MCF 10A (cell line): Measurements from ENCODE around the gene ARHGEF7. TPM values are rescaled to one million over a fixed set of nuclear protein-coding genes. Genes with fewer than 3 reads are reported as not detected.

Experiments
- BruUV-seq: library from RNA; stranded (reverse); fragments of 400-500 nt; replicated peaks from 2 replicates; lab custom pipeline; 2021; lab: Mats Ljungman, UMichigan
- CTCF ChIA-PET: fragments of 300-600 bp; sonication (Branson Sonifier 250); formaldehyde crosslinking; extraction: SDS; loops from one replicate; lab custom pipeline; 2021; ENCODE audit warnings: antibody characterized with exemption, inconsistent platforms; lab: Yijun Ruan, JAX
- POLR2A ChIA-PET: fragments of 300-600, 350-650 bp; sonication (Branson Sonifier 250); formaldehyde crosslinking; extraction: SDS; loops from one replicate; lab custom pipeline; 2020; ENCODE audit warnings: antibody characterized with exemption, inconsistent platforms; lab: Yijun Ruan, JAX
- DNase-seq: peaks from one replicate; pipeline ENCODE4 v3.0.0-alpha.2; 2018; ENCODE audit not compliant: unreplicated experiment
- H3K27ac Mint-ChIP-seq: one replicate; pipeline ENCODE4 v1.8.0; 2022; ENCODE audit warnings: mild to moderate bottlenecking, low read depth, mixed read lengths; ENCODE audit not compliant: unreplicated experiment
- H3K27me3 Mint-ChIP-seq: one replicate; pipeline ENCODE4 v1.8.0; 2022; ENCODE audit warnings: mixed read lengths; ENCODE audit not compliant: insufficient read depth, unreplicated experiment
- H3K36me3 Mint-ChIP-seq: one replicate; pipeline ENCODE4 v1.8.0; 2022; ENCODE audit warnings: mild to moderate bottlenecking, moderate library complexity, mixed read lengths; ENCODE audit not compliant: insufficient read depth, unreplicated experiment
- H3K4me1 Mint-ChIP-seq: one replicate; pipeline ENCODE4 v1.8.0; 2022; ENCODE audit warnings: mixed read lengths; ENCODE audit not compliant: insufficient read depth, unreplicated experiment
- H3K4me3 Mint-ChIP-seq: one replicate; pipeline ENCODE4 v1.8.0; 2022; ENCODE audit warnings: mild to moderate bottlenecking, moderate library complexity, mixed read lengths; ENCODE audit not compliant: unreplicated experiment
- H3K9me3 Mint-ChIP-seq: one replicate; pipeline ENCODE4 v1.8.0; 2022; ENCODE audit warnings: mixed read lengths; ENCODE audit not compliant: unreplicated experiment
- intact Hi-C: fragments of 100-400 bp; cut with micrococcal nuclease; formaldehyde crosslinking; loops from 2 replicates; pipeline ENCODE4 v1.14.1; 2022
- total RNA-seq: library from RNA; stranded (reverse); gene quantifications from 2 replicates; pipeline ENCODE4 v1.2.3, GENCODE V29; 2022
- TF ChIP-seq, protein P1 (sequence below): fragments of 200-600 bp; IDR thresholded peaks from one replicate; pipeline ENCODE4 v1.8.0; 2022; ENCODE audit warnings: antibody characterized with exemption, mild to moderate bottlenecking; ENCODE audit not compliant: unreplicated experiment

ARHGEF7 gene
- total RNA-seq, 1 experiment from 2014 or later: 43.5 TPM

DNA sequence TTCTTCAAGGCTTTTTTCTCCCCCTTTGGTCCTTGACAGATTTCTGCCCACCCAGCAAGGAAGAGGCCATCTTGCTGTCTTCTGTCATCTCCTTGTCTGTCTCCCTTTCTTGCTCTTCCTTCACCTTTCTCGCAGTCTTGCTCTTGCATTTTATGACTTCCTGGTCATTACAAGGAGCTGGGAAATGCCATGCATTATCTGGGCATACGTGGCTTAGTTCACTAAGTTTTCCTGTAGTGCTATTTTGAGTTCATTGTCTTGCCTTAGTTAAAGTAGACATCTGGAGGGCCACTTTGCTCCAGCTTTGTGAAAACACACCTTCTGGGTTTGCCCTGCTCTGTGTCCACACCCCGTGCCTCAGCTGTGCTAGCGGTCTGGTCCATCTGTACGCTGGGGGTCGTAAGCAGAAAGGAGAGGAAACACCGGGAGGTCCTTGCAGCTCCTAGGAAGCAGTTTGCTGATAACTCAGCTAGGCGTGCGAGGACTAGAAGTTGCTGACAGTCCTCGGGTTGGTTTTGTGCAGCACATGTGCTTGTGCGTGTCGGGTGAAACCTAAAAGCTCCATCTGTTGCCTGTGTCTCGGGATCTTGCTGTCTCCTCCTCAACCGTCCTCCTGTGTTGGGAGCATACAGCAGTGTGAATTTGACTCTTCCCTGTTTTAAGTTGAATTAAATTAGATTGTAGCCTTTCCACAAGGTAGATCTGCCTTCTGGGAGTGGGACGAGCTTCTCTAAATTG lies 59.4 kb downstream of the ARHGEF7 start:
- TF ChIP-seq, protein P1, sequence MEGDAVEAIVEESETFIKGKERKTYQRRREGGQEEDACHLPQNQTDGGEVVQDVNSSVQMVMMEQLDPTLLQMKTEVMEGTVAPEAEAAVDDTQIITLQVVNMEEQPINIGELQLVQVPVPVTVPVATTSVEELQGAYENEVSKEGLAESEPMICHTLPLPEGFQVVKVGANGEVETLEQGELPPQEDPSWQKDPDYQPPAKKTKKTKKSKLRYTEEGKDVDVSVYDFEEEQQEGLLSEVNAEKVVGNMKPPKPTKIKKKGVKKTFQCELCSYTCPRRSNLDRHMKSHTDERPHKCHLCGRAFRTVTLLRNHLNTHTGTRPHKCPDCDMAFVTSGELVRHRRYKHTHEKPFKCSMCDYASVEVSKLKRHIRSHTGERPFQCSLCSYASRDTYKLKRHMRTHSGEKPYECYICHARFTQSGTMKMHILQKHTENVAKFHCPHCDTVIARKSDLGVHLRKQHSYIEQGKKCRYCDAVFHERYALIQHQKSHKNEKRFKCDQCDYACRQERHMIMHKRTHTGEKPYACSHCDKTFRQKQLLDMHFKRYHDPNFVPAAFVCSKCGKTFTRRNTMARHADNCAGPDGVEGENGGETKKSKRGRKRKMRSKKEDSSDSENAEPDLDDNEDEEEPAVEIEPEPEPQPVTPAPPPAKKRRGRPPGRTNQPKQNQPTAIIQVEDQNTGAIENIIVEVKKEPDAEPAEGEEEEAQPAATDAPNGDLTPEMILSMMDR: no peak
- POLR2A ChIA-PET: no interaction called here

DNA sequence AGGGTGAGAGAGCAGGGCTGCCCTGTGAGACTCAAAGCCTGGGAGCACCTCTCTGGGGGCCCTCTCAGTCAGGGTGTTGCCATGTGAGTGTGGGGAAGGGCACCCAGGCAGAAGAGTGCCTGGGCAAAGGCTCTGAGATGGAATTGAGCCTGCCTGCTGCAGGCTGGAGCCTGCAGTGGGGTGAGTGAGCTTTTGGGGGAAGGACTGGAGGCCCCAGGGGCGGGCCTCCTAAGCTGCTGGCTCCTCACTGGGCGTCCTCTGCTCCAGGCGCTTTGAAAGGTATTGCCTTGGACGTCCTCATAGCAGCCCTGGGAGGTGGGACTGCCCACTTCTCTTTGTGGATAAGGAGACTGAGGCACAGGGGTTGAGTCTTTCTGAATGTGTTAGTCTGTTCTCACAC lies 60.3 kb downstream of the ARHGEF7 start:
- peaks cover 7% of the 10 kb centered on the region for H3K36me3 Mint-ChIP-seq
- DNase-seq: no peak
- TF ChIP-seq, protein P1: no peak
- CTCF ChIA-PET: interaction anchor here (0.6 kb wide), 2 partner anchors 12 to 261 kb away, joined by 3 to 5 read pairs; partner anchors contain the start of gene ANKRD10
- POLR2A ChIA-PET: no interaction called here
- H3K27me3 Mint-ChIP-seq: no peaks in the 10 kb centered on the region
- no peaks in the 10 kb centered on the region for H3K9me3 Mint-ChIP-seq
- intact Hi-C loops: no loop called here
- no TSS peak for BruUV-seq
- H3K4me1 Mint-ChIP-seq: peaks cover 16% of the 10 kb centered on the region
- H3K4me3 Mint-ChIP-seq: no peak overlapping the region
- no peak overlapping the region for H3K27ac Mint-ChIP-seq

More for the DNA sequence above, 59.4 kb downstream of the ARHGEF7 start:
- no peaks in the 10 kb centered on the region for H3K27me3 Mint-ChIP-seq
- BruUV-seq: no TSS peak
- H3K4me3 Mint-ChIP-seq: no peak overlapping the region
- intact Hi-C loops: no loop called here
- no peaks in the 10 kb centered on the region for H3K9me3 Mint-ChIP-seq
- CTCF ChIA-PET: interaction anchor here (0.6 to 1.6 kb wide), 4 partner anchors 12 to 260 kb away, joined by 3 to 5 read pairs (median 4); partner anchors contain the start of gene ANKRD10
- H3K36me3 Mint-ChIP-seq: peaks cover 8% of the 10 kb centered on the region
- peaks cover 16% of the 10 kb centered on the region for H3K4me1 Mint-ChIP-seq
- no peak overlapping the region for H3K27ac Mint-ChIP-seq
- DNase-seq: no peak

DNA sequence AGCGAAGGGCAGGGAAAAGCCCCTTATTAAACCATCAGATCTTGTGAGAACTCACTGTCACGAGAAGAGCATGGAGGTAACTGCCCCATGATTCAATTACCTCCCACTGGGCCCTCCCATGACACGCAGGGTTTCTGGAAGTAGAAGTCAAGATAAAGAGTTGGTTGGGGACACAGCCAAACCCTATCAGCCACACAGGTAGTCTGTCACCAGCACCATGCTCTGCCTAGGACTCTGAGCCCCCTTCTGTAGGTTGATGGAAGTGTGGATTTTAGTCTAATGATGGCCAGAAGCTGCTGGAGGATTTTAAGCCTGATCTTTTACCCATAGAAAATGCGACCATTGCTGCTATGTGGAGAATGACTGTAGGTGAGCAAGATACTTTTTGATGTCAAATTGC lies 60.8 kb downstream of the ARHGEF7 start:
- Mint-ChIP-seq H3K27ac (no peak overlapping the region), H3K27me3 (no peaks in the 10 kb centered on the region), H3K4me3 (no peak overlapping the region), H3K36me3 (peaks cover 7% of the 10 kb centered on the region), H3K9me3 (no peaks in the 10 kb centered on the region), H3K4me1 (peaks cover 16% of the 10 kb centered on the region)
- DNase-seq: no peak
- intact Hi-C loops: no loop called here
- POLR2A ChIA-PET: no interaction called here
- CTCF ChIA-PET: no interaction called here
- TF ChIP-seq, protein P1: no peak
- no TSS peak for BruUV-seq

DNA sequence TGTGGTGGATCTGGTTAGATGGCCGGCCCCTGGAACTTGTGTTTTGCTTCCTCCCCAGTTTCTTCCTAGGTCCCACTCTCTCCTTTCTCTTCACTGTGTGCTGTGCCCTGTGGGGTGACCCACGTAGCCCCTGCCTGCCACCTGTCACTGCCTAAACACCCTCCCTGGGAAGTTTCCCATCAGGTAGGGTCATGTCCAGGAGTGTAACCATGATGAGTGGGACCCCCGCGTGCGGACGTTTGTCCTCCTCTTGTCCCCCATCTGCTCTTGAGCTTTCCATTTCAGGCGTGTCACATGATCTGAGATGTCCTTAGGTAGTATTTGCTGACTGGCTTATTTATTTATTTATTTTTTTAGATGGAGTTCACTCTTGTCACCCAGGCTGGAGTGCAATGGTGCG lies 61.3 kb downstream of the ARHGEF7 start:
- H3K36me3 Mint-ChIP-seq: peaks cover 9% of the 10 kb centered on the region
- no peak overlapping the region for H3K27ac Mint-ChIP-seq
- no TSS peak for BruUV-seq
- CTCF ChIA-PET: no interaction called here
- POLR2A ChIA-PET: no interaction called here
- TF ChIP-seq, protein P1: no peak
- intact Hi-C loops: no loop called here
- H3K9me3 Mint-ChIP-seq: no peaks in the 10 kb centered on the region
- H3K4me1 Mint-ChIP-seq: peaks cover 16% of the 10 kb centered on the region
- no peak overlapping the region for H3K4me3 Mint-ChIP-seq
- H3K27me3 Mint-ChIP-seq: no peaks in the 10 kb centered on the region
- no peak for DNase-seq
